Vagina (tissue), 2 donors: Measurements from ENCODE around the gene CNOT1. TPM values are rescaled to one million over a fixed set of nuclear protein-coding genes. Genes with fewer than 3 reads are reported as not detected.

Source experiments
- DNase-seq, 2 donors: peaks; one replicate each; pipeline ENCODE4 v3.0.0-alpha.2; 2017; ENCODE audit errors: extremely low spot score in 2 of 2
- H3K27ac ChIP-seq: fragments of 200-600 bp; sonication (generic); one replicate; pipeline ENCODE4 v1.5.1; 2019
- H3K27me3 ChIP-seq: fragments of 200-600 bp; sonication (generic); one replicate; pipeline ENCODE4 v1.5.1; 2019
- H3K36me3 ChIP-seq, 2 donors: fragments of 200-600 bp; sonication (generic); one replicate each; pipeline ENCODE4 v1.5.1; 2017 to 2019
- H3K4me1 ChIP-seq: fragments of 200-600 bp; sonication (generic); one replicate; pipeline ENCODE4 v1.5.1; 2019
- H3K4me3 ChIP-seq, 2 donors: fragments of 200-600 bp; sonication (generic); 1 replicate in 1 of 2; 2 replicates in 1 of 2; pipeline ENCODE4 v1.5.1; 2016 to 2019
- H3K9me3 ChIP-seq: fragments of 200-600 bp; sonication (generic); one replicate; pipeline ENCODE4 v1.5.1; 2019
- POLR2A ChIP-seq, 2 donors: fragments of 450-650 bp; IDR thresholded peaks; one replicate each; pipeline ENCODE4 v1.6.1; 2017; ENCODE audit warnings: antibody characterized with exemption in 2 of 2, mild to moderate bottlenecking in 2 of 2, moderate library complexity in 2 of 2
- POLR2AphosphoS5 ChIP-seq, 2 donors: sonication (generic); formaldehyde crosslinking; IDR thresholded peaks; one replicate each; pipeline ENCODE4 v1.9.0; 2017; ENCODE audit warnings: antibody characterized with exemption in 2 of 2, mild to moderate bottlenecking in 2 of 2, low read depth in 1 of 2; ENCODE audit not compliant: insufficient read depth in 1 of 2
- intact Hi-C: fragments of 100-400 bp; cut with DNase I; formaldehyde crosslinking; loops from one replicate; pipeline ENCODE4 v1.15.1; 2023
- total RNA-seq: library from RNA; depleted of rRNA; stranded (reverse); fragments of >200 nt; gene quantifications from one replicate; pipeline ENCODE4 v1.2.3, GENCODE V29; 2016
- TF ChIP-seq, protein P1 (sequence below), 3 experiments: fragments of 450-650 bp in 2 of 3; fragments of 200-600 bp in 1 of 3; sonication (generic) in 1 of 3; IDR thresholded peaks; one replicate each; pipeline ENCODE4 v1.5.1; 2017 to 2019; ENCODE audit warnings: antibody characterized with exemption in 3 of 3, mild to moderate bottlenecking in 2 of 3, moderate library complexity in 2 of 3

The CNOT1 gene
- total RNA-seq, 1 donor from 2014 or later, result 115 TPM

DNA sequence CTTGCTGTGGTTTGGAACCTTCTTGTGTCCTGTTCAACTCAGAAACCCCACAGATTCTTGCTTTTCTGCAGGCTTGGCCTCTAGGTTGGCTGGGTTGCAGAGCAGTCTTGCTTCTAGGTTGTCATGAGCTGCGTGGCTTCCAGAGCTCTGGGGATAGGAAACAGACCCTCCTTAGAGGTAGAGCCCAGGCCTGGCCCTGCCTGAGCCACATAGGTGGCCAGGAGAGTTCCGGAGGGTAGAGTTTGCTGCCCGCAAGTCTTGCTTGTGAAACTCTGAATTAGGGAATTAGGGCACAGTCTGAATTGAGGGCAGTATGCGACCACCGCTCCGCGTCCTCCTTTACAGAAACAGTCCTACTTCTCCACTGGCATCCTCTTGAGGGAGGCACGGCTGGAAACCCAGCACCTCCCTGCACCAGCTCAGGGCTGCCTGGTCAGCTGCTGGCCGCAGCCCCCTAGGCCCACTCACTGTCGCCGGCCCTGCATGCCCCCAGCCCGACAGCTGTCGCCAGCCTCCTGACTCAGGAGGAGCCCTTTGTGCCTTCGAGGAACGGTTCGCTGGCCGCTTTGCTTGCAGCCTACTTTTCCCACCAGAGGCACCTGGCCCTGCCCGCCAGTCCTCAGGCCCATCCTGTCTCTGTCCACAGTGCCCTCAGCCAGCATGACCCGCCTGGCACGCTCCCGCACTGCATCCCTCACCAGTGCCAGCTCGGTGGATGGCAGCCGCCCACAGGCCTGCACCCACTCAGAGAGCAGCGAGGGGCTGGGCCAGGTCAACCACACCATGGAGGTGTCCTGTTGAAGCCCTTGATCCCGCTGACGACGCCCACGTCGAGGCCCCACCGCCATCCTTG lies 118.6 kb downstream of the CNOT1 start:
- no peaks in the 10 kb centered on the region for H3K9me3 ChIP-seq
- DNase-seq, result no peak
- TF ChIP-seq POLR2A (IDR thresholded peaks at IDR 0.05) (no peak), POLR2AphosphoS5 (IDR thresholded peaks at IDR 0.05; ENCODE audit: insufficient read depth in 1 of 2, low read depth in 1 of 2) (no peak)
- TF ChIP-seq, protein P1, sequence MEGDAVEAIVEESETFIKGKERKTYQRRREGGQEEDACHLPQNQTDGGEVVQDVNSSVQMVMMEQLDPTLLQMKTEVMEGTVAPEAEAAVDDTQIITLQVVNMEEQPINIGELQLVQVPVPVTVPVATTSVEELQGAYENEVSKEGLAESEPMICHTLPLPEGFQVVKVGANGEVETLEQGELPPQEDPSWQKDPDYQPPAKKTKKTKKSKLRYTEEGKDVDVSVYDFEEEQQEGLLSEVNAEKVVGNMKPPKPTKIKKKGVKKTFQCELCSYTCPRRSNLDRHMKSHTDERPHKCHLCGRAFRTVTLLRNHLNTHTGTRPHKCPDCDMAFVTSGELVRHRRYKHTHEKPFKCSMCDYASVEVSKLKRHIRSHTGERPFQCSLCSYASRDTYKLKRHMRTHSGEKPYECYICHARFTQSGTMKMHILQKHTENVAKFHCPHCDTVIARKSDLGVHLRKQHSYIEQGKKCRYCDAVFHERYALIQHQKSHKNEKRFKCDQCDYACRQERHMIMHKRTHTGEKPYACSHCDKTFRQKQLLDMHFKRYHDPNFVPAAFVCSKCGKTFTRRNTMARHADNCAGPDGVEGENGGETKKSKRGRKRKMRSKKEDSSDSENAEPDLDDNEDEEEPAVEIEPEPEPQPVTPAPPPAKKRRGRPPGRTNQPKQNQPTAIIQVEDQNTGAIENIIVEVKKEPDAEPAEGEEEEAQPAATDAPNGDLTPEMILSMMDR (IDR thresholded peaks at IDR 0.05), result no peak
- no peak overlapping the region for H3K27ac ChIP-seq
- no peaks in the 10 kb centered on the region for H3K27me3 ChIP-seq
- H3K4me1 ChIP-seq, result peaks cover 12% of the 10 kb centered on the region
- no peaks in the 10 kb centered on the region for H3K36me3 ChIP-seq
- intact Hi-C loops, result loop anchor here (10.0 kb wide), 2 partner anchors 124 to 224 kb away; partner anchors contain the start of gene GOT2
- H3K4me3 ChIP-seq, result no peak overlapping the region

DNA sequence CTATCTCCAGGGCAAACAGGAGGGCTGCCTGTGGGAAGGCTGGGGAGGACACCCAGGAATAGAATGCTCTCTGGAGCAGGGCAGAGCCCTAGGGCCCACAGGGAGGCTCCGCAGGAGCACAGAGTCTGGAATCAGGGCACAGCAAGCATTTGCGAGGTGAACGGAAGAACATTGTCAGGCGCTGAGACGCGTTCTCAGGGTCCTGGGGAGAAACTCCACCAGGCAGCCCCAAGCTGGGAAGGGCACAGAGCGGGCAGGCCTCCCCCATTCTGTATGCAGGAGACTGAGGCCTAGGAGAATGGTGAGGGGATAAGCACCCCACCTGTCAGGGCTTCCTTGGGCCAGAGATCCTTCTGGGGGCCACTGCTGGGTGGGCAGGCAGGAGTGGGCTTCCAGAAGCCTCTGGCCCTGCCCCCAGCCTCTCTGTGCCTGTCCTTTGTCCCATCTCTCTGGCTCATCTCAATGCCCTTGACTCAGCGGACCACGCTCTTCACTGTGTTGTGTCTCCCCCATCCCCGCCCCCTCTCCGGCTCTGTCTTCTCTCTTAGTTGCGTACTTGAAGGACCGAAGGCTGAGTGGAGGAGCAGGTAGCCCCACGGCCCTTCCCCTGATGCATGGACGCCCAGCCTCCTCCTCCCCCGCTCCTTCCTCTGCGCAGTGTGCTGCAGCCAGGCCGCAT lies 119.4 kb downstream of the CNOT1 start:
- TF ChIP-seq POLR2AphosphoS5 (IDR thresholded peaks at IDR 0.05; ENCODE audit: insufficient read depth in 1 of 2, low read depth in 1 of 2) (no peak), POLR2A (IDR thresholded peaks at IDR 0.05) (no peak)
- TF ChIP-seq, protein P1 (IDR thresholded peaks at IDR 0.05), result no peak
- no peak overlapping the region for H3K27ac ChIP-seq
- H3K36me3 ChIP-seq, result no peaks in the 10 kb centered on the region

DNA sequence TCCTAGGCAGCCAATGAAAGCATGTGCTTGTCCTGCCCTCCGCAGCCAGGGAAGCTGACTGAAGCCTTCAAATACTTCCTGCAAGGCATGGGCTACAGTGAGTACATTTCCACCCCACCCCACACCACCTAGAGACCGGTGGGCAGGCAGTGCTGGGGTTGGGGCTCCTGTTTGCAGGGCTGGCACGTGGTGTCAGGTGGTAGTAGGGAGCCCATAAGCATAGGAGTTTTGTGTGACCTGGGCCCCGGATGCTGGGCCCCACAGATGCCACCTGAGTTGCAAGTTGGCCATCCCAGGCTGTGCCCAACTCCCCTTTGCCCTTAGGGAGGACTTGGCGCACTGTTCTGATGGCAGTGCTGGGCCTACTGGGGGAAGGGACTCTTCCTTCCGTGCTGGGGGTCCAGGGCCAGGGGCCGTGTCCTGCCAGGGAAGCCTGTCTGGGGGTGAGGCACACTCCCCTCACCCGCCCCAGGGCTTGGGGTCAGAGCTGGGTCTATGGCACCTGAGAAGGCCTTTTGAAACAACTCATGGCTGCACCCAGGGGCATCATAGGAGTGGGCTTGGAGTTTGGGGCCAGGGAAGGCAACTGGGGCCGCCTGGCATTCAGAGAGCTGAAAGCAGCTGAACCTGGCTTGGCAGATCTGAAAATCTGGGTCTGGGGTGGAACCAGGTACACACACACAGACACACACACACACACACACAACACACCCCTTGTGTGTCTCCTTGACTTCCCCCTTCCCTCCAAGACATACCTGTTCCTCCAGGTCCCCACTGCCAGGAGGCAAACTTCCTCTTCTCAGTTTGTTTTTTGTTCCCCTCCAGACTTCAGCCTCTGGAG lies 120.2 kb downstream of the CNOT1 start:
- TF ChIP-seq POLR2AphosphoS5 (IDR thresholded peaks at IDR 0.05; ENCODE audit: insufficient read depth in 1 of 2, low read depth in 1 of 2), result no peak
- TF ChIP-seq, protein P1 (IDR thresholded peaks at IDR 0.05), result no peak
- TF ChIP-seq POLR2A (IDR thresholded peaks at IDR 0.05), result no peak
- Histone ChIP-seq H3K36me3 (no peaks in the 10 kb centered on the region), H3K9me3 (no peaks in the 10 kb centered on the region), H3K27ac (no peak overlapping the region), H3K4me3 (no peak overlapping the region), H3K4me1 (peaks cover 4% of the 10 kb centered on the region), H3K27me3 (no peaks in the 10 kb centered on the region)
- no peak for DNase-seq
- intact Hi-C loops, result loop anchor here (10.0 kb wide), 2 partner anchors 125 to 225 kb away; partner anchors contain the start of gene GOT2

More for the DNA sequence above, 119.4 kb downstream of the CNOT1 start:
- H3K9me3 ChIP-seq, result no peaks in the 10 kb centered on the region
- H3K4me3 ChIP-seq, result no peak overlapping the region
- no peaks in the 10 kb centered on the region for H3K27me3 ChIP-seq
- peaks cover 12% of the 10 kb centered on the region for H3K4me1 ChIP-seq
- intact Hi-C loops, result loop anchor here (10.0 kb wide), 2 partner anchors 125 to 225 kb away; partner anchors contain the start of gene GOT2
- DNase-seq, result no peak

DNA sequence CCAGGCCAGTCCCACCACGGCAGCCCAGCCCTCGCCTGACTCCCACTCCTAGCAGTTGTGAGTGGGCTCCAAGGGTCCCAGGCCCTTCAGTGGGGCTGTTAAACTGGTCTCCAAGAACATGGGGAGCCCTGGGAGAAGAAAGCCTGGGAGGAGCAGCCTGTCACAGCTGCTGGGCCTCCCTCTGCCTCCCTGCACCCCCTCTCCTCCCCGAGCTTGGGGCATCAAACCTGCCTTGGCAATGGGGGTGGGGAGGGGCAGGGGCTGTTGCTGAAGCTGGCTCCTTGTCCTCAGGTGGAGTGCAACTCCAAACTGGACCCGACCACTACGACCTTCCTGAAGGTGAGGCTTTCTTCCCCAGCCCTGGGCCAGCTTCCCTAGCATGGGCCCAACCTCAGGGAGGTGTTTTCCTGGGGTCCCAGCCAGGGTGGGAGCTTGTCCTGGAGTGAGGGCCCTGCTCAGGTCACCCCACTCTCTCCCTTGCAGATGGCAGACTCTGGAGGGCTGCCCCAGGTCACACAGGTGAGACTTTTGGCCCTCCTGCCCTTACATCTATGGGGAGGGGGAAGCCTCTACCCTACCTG lies 120.9 kb downstream of the CNOT1 start:
- no peak for DNase-seq
- intact Hi-C loops, result no loop called here
- Histone ChIP-seq H3K27me3 (no peaks in the 10 kb centered on the region), H3K36me3 (peaks cover 0 to 3% of the 10 kb centered on the region in 2 donors), H3K9me3 (no peaks in the 10 kb centered on the region), H3K4me1 (no peaks in the 10 kb centered on the region), H3K27ac (no peak overlapping the region), H3K4me3 (no peak overlapping the region)
- TF ChIP-seq POLR2AphosphoS5 (IDR thresholded peaks at IDR 0.05; ENCODE audit: insufficient read depth in 1 of 2, low read depth in 1 of 2) (no peak), POLR2A (IDR thresholded peaks at IDR 0.05) (no peak)
- TF ChIP-seq, protein P1 (IDR thresholded peaks at IDR 0.05), result no peak
